ENCODE measurements around the gene KCNJ10. TPM values are rescaled to one million over a fixed set of nuclear protein-coding genes. Genes with fewer than 3 reads are reported as not detected.

The KCNJ10 gene
- polyA plus RNA-seq, 1 experiment: not detected

GRCh38 chr1:159983681-159984080 is 86.3 kb downstream of the KCNJ10 start:
- Histone ChIP-seq H3K27me3 (ENCODE audit: control insufficient read depth, insufficient read depth, low read length) (peaks cover 24% of the 10 kb centered on the region), H3K27ac (ENCODE audit: low read depth, low read length) (no peak overlapping the region), H3K4me3 (ENCODE audit: low read depth, low read length) (no peak overlapping the region), H3K9me3 (ENCODE audit: control insufficient read depth, insufficient read depth, low read length) (no peaks in the 10 kb centered on the region)
- ChIA-PET POLR2A (no interaction called here), CTCF (interaction anchor here (5.0 kb wide), 1 partner anchor 23 kb away, joined by 38 read pairs; no protein-coding TSS in a partner anchor)
- DNase-seq (ENCODE audit: low read depth, low spot score): no peak
- TF ChIP-seq, protein P1, sequence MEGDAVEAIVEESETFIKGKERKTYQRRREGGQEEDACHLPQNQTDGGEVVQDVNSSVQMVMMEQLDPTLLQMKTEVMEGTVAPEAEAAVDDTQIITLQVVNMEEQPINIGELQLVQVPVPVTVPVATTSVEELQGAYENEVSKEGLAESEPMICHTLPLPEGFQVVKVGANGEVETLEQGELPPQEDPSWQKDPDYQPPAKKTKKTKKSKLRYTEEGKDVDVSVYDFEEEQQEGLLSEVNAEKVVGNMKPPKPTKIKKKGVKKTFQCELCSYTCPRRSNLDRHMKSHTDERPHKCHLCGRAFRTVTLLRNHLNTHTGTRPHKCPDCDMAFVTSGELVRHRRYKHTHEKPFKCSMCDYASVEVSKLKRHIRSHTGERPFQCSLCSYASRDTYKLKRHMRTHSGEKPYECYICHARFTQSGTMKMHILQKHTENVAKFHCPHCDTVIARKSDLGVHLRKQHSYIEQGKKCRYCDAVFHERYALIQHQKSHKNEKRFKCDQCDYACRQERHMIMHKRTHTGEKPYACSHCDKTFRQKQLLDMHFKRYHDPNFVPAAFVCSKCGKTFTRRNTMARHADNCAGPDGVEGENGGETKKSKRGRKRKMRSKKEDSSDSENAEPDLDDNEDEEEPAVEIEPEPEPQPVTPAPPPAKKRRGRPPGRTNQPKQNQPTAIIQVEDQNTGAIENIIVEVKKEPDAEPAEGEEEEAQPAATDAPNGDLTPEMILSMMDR (IDR thresholded peaks at IDR 0.05; ENCODE audit: low read depth, low read length): no peak

DNA sequence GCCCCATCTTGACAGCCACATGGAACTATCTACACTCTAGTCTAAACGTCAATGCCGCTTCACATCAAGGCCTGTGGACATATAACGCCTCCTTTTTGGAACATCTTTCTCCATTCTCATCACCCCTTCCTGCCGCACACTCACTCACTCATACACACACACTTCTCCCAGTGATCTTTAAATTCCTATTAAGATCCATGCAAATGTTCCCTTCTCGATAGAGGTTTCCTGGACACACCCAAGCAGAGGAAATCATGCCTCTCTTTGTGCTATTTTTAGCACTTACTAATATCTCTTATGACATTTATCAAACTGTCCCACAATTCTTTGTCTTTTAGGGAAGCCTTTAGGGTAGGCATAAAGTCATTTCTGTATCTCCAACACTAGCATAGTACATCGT is 87.7 kb downstream of the KCNJ10 start:
- no peaks in the 10 kb centered on the region for H3K9me3 ChIP-seq (ENCODE audit: control insufficient read depth, insufficient read depth, low read length)
- no peak overlapping the region for H3K4me3 ChIP-seq (ENCODE audit: low read depth, low read length)
- POLR2A ChIA-PET: no interaction called here
- CTCF ChIA-PET: interaction anchor here (5.0 kb wide), 1 partner anchor 24 kb away, joined by 38 read pairs; no protein-coding TSS in a partner anchor
- H3K27me3 ChIP-seq (ENCODE audit: control insufficient read depth, insufficient read depth, low read length): peaks cover 25% of the 10 kb centered on the region
- no peak overlapping the region for H3K27ac ChIP-seq (ENCODE audit: low read depth, low read length)
- TF ChIP-seq, protein P1 (IDR thresholded peaks at IDR 0.05; ENCODE audit: low read depth, low read length): no peak
- no peak for DNase-seq (ENCODE audit: low read depth, low spot score)

GRCh38 chr1:159981351-159982055 is 88.5 kb downstream of the KCNJ10 start:
- Histone ChIP-seq H3K4me3 (ENCODE audit: low read depth, low read length) (no peak overlapping the region), H3K27ac (ENCODE audit: low read depth, low read length) (no peak overlapping the region), H3K9me3 (ENCODE audit: control insufficient read depth, insufficient read depth, low read length) (no peaks in the 10 kb centered on the region), H3K27me3 (ENCODE audit: control insufficient read depth, insufficient read depth, low read length) (peaks cover 26% of the 10 kb centered on the region)
- CTCF ChIA-PET: interaction anchor here (5.0 kb wide), 1 partner anchor 25 kb away, joined by 38 read pairs; no protein-coding TSS in a partner anchor
- TF ChIP-seq, protein P1 (IDR thresholded peaks at IDR 0.05; ENCODE audit: low read depth, low read length): no peak
- POLR2A ChIA-PET: no interaction called here
- no peak for DNase-seq (ENCODE audit: low read depth, low spot score)

DNA sequence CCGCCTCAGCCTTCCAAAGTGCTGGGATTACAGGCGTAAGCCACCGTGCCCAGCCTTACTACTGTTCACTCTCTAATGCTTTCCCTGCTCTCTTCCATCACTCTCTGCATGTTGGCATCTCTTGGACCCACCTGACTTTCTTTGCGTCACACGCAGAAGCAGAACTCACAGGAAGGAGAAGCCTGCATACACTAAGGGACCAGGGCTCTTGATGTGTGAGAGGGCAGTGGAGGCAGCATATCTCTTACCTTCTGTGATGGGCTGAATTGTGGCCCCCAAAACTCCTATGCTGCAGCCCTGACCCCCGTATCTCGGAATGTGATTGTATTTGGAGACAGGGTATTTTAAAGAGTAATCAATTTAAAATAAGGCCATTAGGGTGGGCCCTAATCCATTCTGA is 89.2 kb downstream of the KCNJ10 start:
- Histone ChIP-seq H3K4me3 (ENCODE audit: low read depth, low read length) (no peak overlapping the region), H3K27me3 (ENCODE audit: control insufficient read depth, insufficient read depth, low read length) (peaks cover 27% of the 10 kb centered on the region), H3K9me3 (ENCODE audit: control insufficient read depth, insufficient read depth, low read length) (no peaks in the 10 kb centered on the region), H3K27ac (ENCODE audit: low read depth, low read length) (no peak overlapping the region)
- ChIA-PET POLR2A (no interaction called here), CTCF (interaction anchor here (5.0 kb wide), 1 partner anchor 26 kb away, joined by 38 read pairs; no protein-coding TSS in a partner anchor)
- no peak for DNase-seq (ENCODE audit: low read depth, low spot score)
- TF ChIP-seq, protein P1 (IDR thresholded peaks at IDR 0.05; ENCODE audit: low read depth, low read length): no peak

GRCh38 chr1:159980076-159980475 is 89.9 kb downstream of the KCNJ10 start:
- Histone ChIP-seq H3K9me3 (ENCODE audit: control insufficient read depth, insufficient read depth, low read length) (no peaks in the 10 kb centered on the region), H3K27me3 (ENCODE audit: control insufficient read depth, insufficient read depth, low read length) (peaks cover 29% of the 10 kb centered on the region), H3K4me3 (ENCODE audit: low read depth, low read length) (no peak overlapping the region), H3K27ac (ENCODE audit: low read depth, low read length) (no peak overlapping the region)
- DNase-seq (ENCODE audit: low read depth, low spot score): no peak
- POLR2A ChIA-PET: no interaction called here
- CTCF ChIA-PET: no interaction called here
- TF ChIP-seq, protein P1 (IDR thresholded peaks at IDR 0.05; ENCODE audit: low read depth, low read length): no peak
